SK-N-SH (cell line): ENCODE measurements around the gene IGDCC3. TPM values are rescaled to one million over a fixed set of nuclear protein-coding genes. Genes with fewer than 3 reads are reported as not detected.

ENCODE experiments used
- CTCF ChIA-PET: fragments of 300-600, 350-600 bp; formaldehyde crosslinking; extraction: SDS; loops from one replicate; lab custom pipeline; 2021; lab: Yijun Ruan, JAX
- POLR2A ChIA-PET: fragments of 350-600 bp; sonication (Branson Sonifier 250); formaldehyde crosslinking; extraction: SDS; loops from one replicate; lab custom pipeline; 2020; ENCODE audit warnings: antibody characterized with exemption, inconsistent platforms; lab: Yijun Ruan, JAX
- DNase-seq: peaks from one replicate; pipeline ENCODE4 v3.0.0; 2012
- H2AFZ ChIP-seq: fragments of 200-600 bp; sonication (generic); 2 replicates; pipeline ENCODE4 v1.8.1; 2016; ENCODE audit warnings: antibody characterized with exemption, mild to moderate bottlenecking, low read depth
- H3F3A ChIP-seq: fragments of 200-600 bp; sonication (generic); replicated peaks from 2 replicates; pipeline ENCODE3; 2016; ENCODE audit warnings: antibody characterized with exemption, mild to moderate bottlenecking; ENCODE audit not compliant: insufficient read depth
- H3K27ac ChIP-seq, 2 experiments: fragments of 200-500 bp in 1 of 2; fragments of 200-600 bp in 1 of 2; sonication (Bioruptor generic) in 1 of 2; sonication (generic), shearing (Covaris generic) in 1 of 2; 2 replicates each; pipeline versions ENCODE4 v1.5.1 to v1.6.1; 2014 to 2016; ENCODE audit warnings: low read depth in 2 of 2, inconsistent platforms in 1 of 2, low read length in 1 of 2, mild to moderate bottlenecking in 1 of 2, mixed read lengths in 1 of 2
- H3K27me3 ChIP-seq: fragments of 200-600 bp; sonication (generic), shearing (Covaris generic); 2 replicates; pipeline ENCODE4 v1.6.1; 2016; ENCODE audit warnings: mixed run types; ENCODE audit not compliant: insufficient read depth
- H3K36me3 ChIP-seq, 2 experiments: fragments of 200-500 bp in 1 of 2; fragments of 200-600 bp in 1 of 2; sonication (Bioruptor generic) in 1 of 2; sonication (generic) in 1 of 2; replicated peaks in 1 of 2; 2 replicates each; pipeline versions ENCODE3 to v1.5.1; 2014 to 2016; ENCODE audit warnings: low read length in 1 of 2, mild to moderate bottlenecking in 1 of 2; ENCODE audit not compliant: insufficient read depth in 2 of 2, control insufficient read depth in 1 of 2
- H3K4me1 ChIP-seq, 2 experiments: fragments of 200-500 bp in 1 of 2; fragments of 200-600 bp in 1 of 2; sonication (Bioruptor generic) in 1 of 2; sonication (generic), shearing (Covaris generic) in 1 of 2; 2 replicates each; pipeline versions ENCODE4 v1.5.1 to v1.6.1; 2014 to 2016; ENCODE audit warnings: low read depth in 1 of 2, low read length in 1 of 2, mixed run types in 1 of 2; ENCODE audit not compliant: insufficient read depth in 2 of 2, control insufficient read depth in 1 of 2
- H3K4me2 ChIP-seq: fragments of 200-600 bp; sonication (generic), shearing (Covaris generic); 2 replicates; pipeline ENCODE4 v1.6.1; 2017; ENCODE audit warnings: mixed run types
- H3K4me3 ChIP-seq, 2 experiments: fragments of 200-500 bp in 1 of 2; fragments of 200-600 bp in 1 of 2; sonication (Bioruptor generic) in 1 of 2; sonication (generic), shearing (Covaris generic) in 1 of 2; 2 replicates each; pipeline versions ENCODE4 v1.5.1 to v1.8.1; 2014 to 2016; ENCODE audit warnings: low read depth in 2 of 2, inconsistent platforms in 1 of 2, low read length in 1 of 2, mild to moderate bottlenecking in 1 of 2, mixed read lengths in 1 of 2, moderate library complexity in 1 of 2
- H3K79me2 ChIP-seq: fragments of 200-600 bp; sonication (generic); 2 replicates; pipeline ENCODE4 v1.8.1; 2017; ENCODE audit warnings: mild to moderate bottlenecking; ENCODE audit not compliant: insufficient read depth
- H3K9ac ChIP-seq: fragments of 200-600 bp; sonication (generic); 2 replicates; pipeline ENCODE4 v1.6.1; 2017; ENCODE audit warnings: mixed run types
- H3K9me2 ChIP-seq: fragments of 200-600 bp; sonication (generic); 2 replicates; pipeline ENCODE4 v1.6.1; 2017; ENCODE audit warnings: mixed run types
- H3K9me3 ChIP-seq: fragments of 200-600 bp; sonication (generic); 2 replicates; pipeline ENCODE4 v1.6.1; 2017; ENCODE audit warnings: mixed run types, mild to moderate bottlenecking, moderate library complexity
- H4K20me1 ChIP-seq: fragments of 200-600 bp; sonication (generic); 2 replicates; pipeline ENCODE4 v1.6.1; 2017; ENCODE audit warnings: mild to moderate bottlenecking, mixed run types; ENCODE audit not compliant: insufficient read depth
- CHD2 ChIP-seq: fragments of 150-350 bp; IDR thresholded peaks from 2 replicates; pipeline ENCODE4 v1.6.1; 2018; ENCODE audit warnings: low read length; ENCODE audit not compliant: partially characterized antibody
- CTCF ChIP-seq: fragments of 200-600 bp; sonication (generic); IDR thresholded peaks from 2 replicates; pipeline ENCODE4 v1.6.1; 2017; ENCODE audit warnings: antibody characterized with exemption, mild to moderate bottlenecking, moderate library complexity
- ELF1 ChIP-seq: IDR thresholded peaks from 2 replicates; pipeline ENCODE4 v1.4.0; 2012
- EP300 ChIP-seq, 2 experiments: IDR thresholded peaks; 2 replicates each; pipeline versions ENCODE4 v1.4.0 to v1.6.1; 2012; ENCODE audit warnings: borderline replicate concordance in 1 of 2, low read depth in 1 of 2, low read length in 1 of 2
- FOXM1 ChIP-seq: IDR thresholded peaks from 2 replicates; pipeline ENCODE4 v1.4.0; 2012; ENCODE audit warnings: low read depth, mild to moderate bottlenecking
- GABPA ChIP-seq: IDR thresholded peaks from 2 replicates; pipeline ENCODE4 v1.4.0; 2012; ENCODE audit warnings: low read depth, mild to moderate bottlenecking
- JUND ChIP-seq: IDR thresholded peaks from 2 replicates; pipeline ENCODE4 v1.4.0; 2012
- NFIC ChIP-seq: IDR thresholded peaks from 2 replicates; pipeline ENCODE4 v1.4.0; 2012; ENCODE audit warnings: borderline replicate concordance
- NRF1 ChIP-seq: IDR thresholded peaks from 2 replicates; pipeline ENCODE4 v1.6.1; 2012; ENCODE audit warnings: low read depth, mild to moderate bottlenecking, low read length
- POLR2AphosphoS5 ChIP-seq: IDR thresholded peaks from 2 replicates; pipeline ENCODE4 v1.6.1; 2012; ENCODE audit warnings: low read depth, low read length
- RCOR1 ChIP-seq: fragments of 150-350 bp; IDR thresholded peaks from 2 replicates; pipeline ENCODE4 v1.6.1; 2017; ENCODE audit warnings: antibody characterized with exemption, low read length
- REST ChIP-seq: IDR thresholded peaks from 2 replicates; pipeline ENCODE4 v1.6.1; 2012; ENCODE audit warnings: mild to moderate bottlenecking, low read depth, low read length, moderate library complexity
- SIN3A ChIP-seq: IDR thresholded peaks from 2 replicates; pipeline ENCODE4 v1.6.1; 2012; ENCODE audit warnings: low read depth, mild to moderate bottlenecking, low read length, moderate library complexity, borderline replicate concordance
- SMC3 ChIP-seq: IDR thresholded peaks from 2 replicates; pipeline ENCODE4 v1.6.1; 2012; ENCODE audit warnings: low read depth, low read length, improper control_type of control experiment
- TAF1 ChIP-seq: IDR thresholded peaks from 2 replicates; pipeline ENCODE4 v1.6.1; 2012; ENCODE audit warnings: low read depth, mild to moderate bottlenecking, low read length, moderate library complexity, borderline replicate concordance
- YY1 ChIP-seq: IDR thresholded peaks from 2 replicates; pipeline ENCODE4 v1.4.0; 2012; ENCODE audit warnings: low read depth, mild to moderate bottlenecking
- WGBS: methylation state at CpG from one replicate; pipeline ENCODE4 v1.1.6; 2017; ENCODE audit warnings: low lambda C conversion rate; 5-methylcytosine and 5-hydroxymethylcytosine counted together
- polyA plus RNA-seq, 3 experiments: library from polyadenylated mRNA; depleted of rRNA; stranded (reverse); fragments of >200 nt; gene quantifications; 2 replicates each; pipeline ENCODE4 v1.2.3, GENCODE V29; 2012
- TF ChIP-seq, protein P1 (sequence below): fragments of 150-350 bp; IDR thresholded peaks from 2 replicates; pipeline ENCODE4 v1.6.1; 2017; ENCODE audit warnings: antibody characterized with exemption, low read length, low read depth, borderline replicate concordance
- TF ChIP-seq, protein P2 (sequence below): IDR thresholded peaks from 2 replicates; pipeline ENCODE4; 2012
- TF ChIP-seq, protein P3 (sequence below): fragments of 150-350 bp; IDR thresholded peaks from 2 replicates; pipeline ENCODE4 v1.6.1; 2016; ENCODE audit warnings: mild to moderate bottlenecking, low read depth, low read length
- TF ChIP-seq, protein P4 (sequence below): IDR thresholded peaks from 2 replicates; pipeline ENCODE4 v1.4.0; 2012; ENCODE audit warnings: low read depth, borderline replicate concordance

IGDCC3 gene
- polyA plus RNA-seq, 1 of the 3 experiments (the other 2 are of a cell fraction), result 0.43 TPM

GRCh38 chr15:65424683-65425082 lies 46.9 kb upstream of the IGDCC3 start (continued):
- no peak for TF ChIP-seq YY1
- TF ChIP-seq, protein P1, sequence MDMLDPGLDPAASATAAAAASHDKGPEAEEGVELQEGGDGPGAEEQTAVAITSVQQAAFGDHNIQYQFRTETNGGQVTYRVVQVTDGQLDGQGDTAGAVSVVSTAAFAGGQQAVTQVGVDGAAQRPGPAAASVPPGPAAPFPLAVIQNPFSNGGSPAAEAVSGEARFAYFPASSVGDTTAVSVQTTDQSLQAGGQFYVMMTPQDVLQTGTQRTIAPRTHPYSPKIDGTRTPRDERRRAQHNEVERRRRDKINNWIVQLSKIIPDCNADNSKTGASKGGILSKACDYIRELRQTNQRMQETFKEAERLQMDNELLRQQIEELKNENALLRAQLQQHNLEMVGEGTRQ, result no peak
- TF ChIP-seq, all 33 proteins: peak for 0

GRCh38 chr15:65423976-65424679 lies 46.3 kb upstream of the IGDCC3 start:
- no peaks in the 10 kb centered on the region for H3K27me3 ChIP-seq
- 91% methylated on average over 9 of the region's 9 CpGs for WGBS
- H3K27ac ChIP-seq, result no peak overlapping the region
- H3F3A ChIP-seq, result no peaks in the 10 kb centered on the region
- peaks cover 5 to 13% of the 10 kb centered on the region in 2 experiments; a peak in 2 of 4 replicates for H3K4me1 ChIP-seq
- H4K20me1 ChIP-seq, result no peaks in the 10 kb centered on the region
- no peaks in the 10 kb centered on the region for H3K36me3 ChIP-seq
- DNase-seq, result no peak
- no peak overlapping the region for H2AFZ ChIP-seq
- H3K79me2 ChIP-seq, result no peaks in the 10 kb centered on the region
- ChIA-PET POLR2A (no interaction called here), CTCF (no interaction called here)
- TF ChIP-seq CHD2, result no peak
- TF ChIP-seq TAF1, result no peak
- no peak for TF ChIP-seq CTCF
- no peak for TF ChIP-seq ELF1
- no peak for TF ChIP-seq NFIC
- TF ChIP-seq, protein P2, sequence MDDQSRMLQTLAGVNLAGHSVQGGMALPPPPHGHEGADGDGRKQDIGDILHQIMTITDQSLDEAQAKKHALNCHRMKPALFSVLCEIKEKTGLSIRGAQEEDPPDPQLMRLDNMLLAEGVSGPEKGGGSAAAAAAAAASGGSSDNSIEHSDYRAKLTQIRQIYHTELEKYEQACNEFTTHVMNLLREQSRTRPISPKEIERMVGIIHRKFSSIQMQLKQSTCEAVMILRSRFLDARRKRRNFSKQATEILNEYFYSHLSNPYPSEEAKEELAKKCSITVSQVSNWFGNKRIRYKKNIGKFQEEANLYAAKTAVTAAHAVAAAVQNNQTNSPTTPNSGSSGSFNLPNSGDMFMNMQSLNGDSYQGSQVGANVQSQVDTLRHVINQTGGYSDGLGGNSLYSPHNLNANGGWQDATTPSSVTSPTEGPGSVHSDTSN, result no peak
- no peak for TF ChIP-seq EP300 (IDR thresholded peaks at IDR 0.05; ENCODE audit: borderline replicate concordance in 1 of 2, low read depth in 1 of 2, low read length in 1 of 2)
- TF ChIP-seq NRF1, result no peak
- TF ChIP-seq, protein P3, sequence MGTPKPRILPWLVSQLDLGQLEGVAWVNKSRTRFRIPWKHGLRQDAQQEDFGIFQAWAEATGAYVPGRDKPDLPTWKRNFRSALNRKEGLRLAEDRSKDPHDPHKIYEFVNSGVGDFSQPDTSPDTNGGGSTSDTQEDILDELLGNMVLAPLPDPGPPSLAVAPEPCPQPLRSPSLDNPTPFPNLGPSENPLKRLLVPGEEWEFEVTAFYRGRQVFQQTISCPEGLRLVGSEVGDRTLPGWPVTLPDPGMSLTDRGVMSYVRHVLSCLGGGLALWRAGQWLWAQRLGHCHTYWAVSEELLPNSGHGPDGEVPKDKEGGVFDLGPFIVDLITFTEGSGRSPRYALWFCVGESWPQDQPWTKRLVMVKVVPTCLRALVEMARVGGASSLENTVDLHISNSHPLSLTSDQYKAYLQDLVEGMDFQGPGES, result no peak
- TF ChIP-seq REST, result no peak
- TF ChIP-seq POLR2AphosphoS5, result no peak
- no peak for TF ChIP-seq GABPA
- TF ChIP-seq JUND, result no peak
- no peak for TF ChIP-seq SMC3
- no peak for TF ChIP-seq FOXM1
- no peak for TF ChIP-seq RCOR1
- TF ChIP-seq, protein P4, sequence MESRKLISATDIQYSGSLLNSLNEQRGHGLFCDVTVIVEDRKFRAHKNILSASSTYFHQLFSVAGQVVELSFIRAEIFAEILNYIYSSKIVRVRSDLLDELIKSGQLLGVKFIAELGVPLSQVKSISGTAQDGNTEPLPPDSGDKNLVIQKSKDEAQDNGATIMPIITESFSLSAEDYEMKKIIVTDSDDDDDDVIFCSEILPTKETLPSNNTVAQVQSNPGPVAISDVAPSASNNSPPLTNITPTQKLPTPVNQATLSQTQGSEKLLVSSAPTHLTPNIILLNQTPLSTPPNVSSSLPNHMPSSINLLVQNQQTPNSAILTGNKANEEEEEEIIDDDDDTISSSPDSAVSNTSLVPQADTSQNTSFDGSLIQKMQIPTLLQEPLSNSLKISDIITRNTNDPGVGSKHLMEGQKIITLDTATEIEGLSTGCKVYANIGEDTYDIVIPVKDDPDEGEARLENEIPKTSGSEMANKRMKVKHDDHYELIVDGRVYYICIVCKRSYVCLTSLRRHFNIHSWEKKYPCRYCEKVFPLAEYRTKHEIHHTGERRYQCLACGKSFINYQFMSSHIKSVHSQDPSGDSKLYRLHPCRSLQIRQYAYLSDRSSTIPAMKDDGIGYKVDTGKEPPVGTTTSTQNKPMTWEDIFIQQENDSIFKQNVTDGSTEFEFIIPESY, result no peak
- TF ChIP-seq SIN3A, result no peak
- H3K4me3 ChIP-seq, result no peak overlapping the region
- H3K9ac ChIP-seq, result no peak overlapping the region
- no peaks in the 10 kb centered on the region for H3K9me2 ChIP-seq
- H3K4me2 ChIP-seq, result no peak overlapping the region
- no peaks in the 10 kb centered on the region for H3K9me3 ChIP-seq
